Coronary artery (tissue), 2 donors: ENCODE results near the gene AGBL5.

Experiments
- DNase-seq: peaks from one replicate; pipeline ENCODE4 v3.0.0-alpha.2; 2017; ENCODE audit warnings: low spot score
- H3K27ac ChIP-seq, 2 donors: fragments of 200-600 bp; sonication (generic); one replicate each; pipeline ENCODE4 v1.5.1; 2016 to 2019
- H3K4me3 ChIP-seq: fragments of 200-600 bp; sonication (generic); 2 replicates; pipeline ENCODE4 v1.5.1; 2016; ENCODE audit warnings: mild to moderate bottlenecking, moderate library complexity
- CTCF ChIP-seq: fragments of 200-600 bp; sonication (generic); IDR thresholded peaks from one replicate; pipeline ENCODE4 v1.5.1; 2019; ENCODE audit warnings: antibody characterized with exemption

AGBL5 gene

GRCh38 chr2:27051902-27052645, 606 bp downstream of the AGBL5 start:
- peak; percentile 83 for DNase-seq
- H3K4me3 ChIP-seq: peak overlapping the region; percentile 92
- TF ChIP-seq CTCF: no peak
- peak overlapping the region; percentile 87 to 98 for H3K27ac ChIP-seq

GRCh38 chr2:27053321-27053720, 1.9 kb downstream of the AGBL5 start:
- no peak overlapping the region for H3K4me3 ChIP-seq
- no peak for TF ChIP-seq CTCF
- DNase-seq: no peak
- H3K27ac ChIP-seq: no peak overlapping the region

- Histone ChIP-seq H3K27ac (no peak overlapping the region), H3K4me3 (no peak overlapping the region)
- DNase-seq: no peak
- no peak for TF ChIP-seq CTCF
Measured at GRCh38 chr2:27053776-27054175, 2.3 kb downstream of the AGBL5 start.

GRCh38 chr2:27054721-27055120, 3.3 kb downstream of the AGBL5 start:
- Histone ChIP-seq H3K4me3 (no peak overlapping the region), H3K27ac (no peak overlapping the region)
- no peak for DNase-seq
- no peak for TF ChIP-seq CTCF

GRCh38 chr2:27057184-27057583, 5.7 kb downstream of the AGBL5 start:
- Histone ChIP-seq H3K4me3 (no peak overlapping the region), H3K27ac (no peak overlapping the region)
- TF ChIP-seq CTCF: no peak
- no peak for DNase-seq

GRCh38 chr2:27058210-27058609, 6.7 kb downstream of the AGBL5 start:
- no peak overlapping the region for H3K27ac ChIP-seq
- DNase-seq: no peak
- no peak for TF ChIP-seq CTCF
- no peak overlapping the region for H3K4me3 ChIP-seq

GRCh38 chr2:27059141-27059820, 7.8 kb downstream of the AGBL5 start:
- DNase-seq: no peak
- peak overlapping the region in 1 of 2 donors; percentile 20 for H3K27ac ChIP-seq
- no peak for TF ChIP-seq CTCF
- no peak overlapping the region for H3K4me3 ChIP-seq
